CD4-positive, alpha-beta T cell treated with Interleukin-2 at 100 ng/mL for 4 hours (primary cell): ENCODE data around the gene ZNF106.

Experiments used
- DNase-seq: peaks from one replicate; pipeline ENCODE4 v3.0.0-alpha.2; 2020; ENCODE audit warnings: low spot score

Gene ZNF106

DNA sequence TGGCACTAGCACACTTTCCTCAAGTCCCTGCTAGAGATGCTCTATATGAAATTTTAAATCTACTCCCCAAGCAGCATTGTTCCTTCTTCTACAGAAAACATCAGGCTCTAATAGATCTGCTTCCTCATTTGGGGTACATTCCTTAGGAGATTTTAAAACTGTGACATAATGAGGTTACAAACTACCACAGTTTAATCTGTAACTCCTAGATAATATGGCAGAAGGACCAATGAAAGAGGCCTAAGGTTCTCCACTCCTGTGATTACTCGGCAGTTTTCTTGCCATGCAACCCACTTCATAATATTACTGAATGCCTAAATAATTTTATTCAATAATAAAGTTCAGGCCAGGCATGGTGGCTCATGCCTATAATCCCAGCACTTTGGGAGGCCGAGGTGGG, 16.1 kb downstream of the ZNF106 start:
- DNase-seq, result no peak

DNA sequence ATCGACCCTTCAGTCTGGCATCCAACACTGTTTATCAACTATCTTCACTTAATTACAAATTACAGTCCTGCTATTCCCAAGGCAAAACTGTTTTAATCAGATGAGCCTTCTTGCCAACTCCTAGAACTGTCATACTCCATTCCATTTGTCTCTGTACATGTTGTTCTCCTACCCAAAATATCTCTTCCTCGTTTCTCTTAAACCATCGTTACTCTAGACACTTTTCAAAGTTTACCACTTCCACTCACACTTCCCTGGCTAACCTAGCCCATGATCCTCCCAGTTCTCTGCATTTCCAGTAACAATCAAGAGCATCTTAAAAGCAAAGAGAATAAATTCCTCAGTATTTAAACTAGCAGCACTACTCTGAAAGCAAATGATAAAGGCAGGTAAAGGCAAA, 19.9 kb downstream of the ZNF106 start:
- no peak for DNase-seq

DNA sequence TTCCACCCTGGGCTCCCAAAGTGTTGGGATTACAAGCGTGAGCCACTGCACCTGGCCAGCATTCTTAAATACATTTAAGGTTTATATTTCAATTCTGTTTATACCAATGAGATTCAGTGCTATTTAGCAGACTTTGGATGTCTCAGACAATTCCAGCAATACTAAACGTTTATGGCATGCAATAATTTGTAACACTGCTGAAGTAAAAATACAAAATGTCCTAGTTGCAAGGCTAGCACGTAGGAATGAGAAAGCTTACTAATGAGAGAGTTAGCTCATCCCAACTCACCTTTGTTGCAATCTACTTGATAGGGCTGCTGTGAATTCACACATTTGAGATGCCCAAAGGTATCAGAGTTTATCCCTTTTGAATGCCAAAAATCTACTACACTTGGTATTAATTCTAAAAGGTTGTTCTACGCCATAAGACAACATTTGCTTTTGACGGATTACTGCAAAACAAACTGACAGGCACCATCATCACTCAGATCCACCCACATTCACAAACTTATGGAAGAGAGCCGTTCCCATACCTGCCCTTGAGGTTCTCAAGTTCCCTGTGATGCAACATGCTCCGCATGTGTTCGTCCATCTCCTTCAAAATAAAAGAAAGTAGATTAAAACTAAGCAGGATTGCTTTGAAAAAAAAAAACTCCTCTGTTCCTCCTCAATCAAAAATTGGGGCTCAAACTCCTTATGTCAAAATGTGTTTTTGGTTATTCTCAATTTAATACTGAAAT, 25.3 kb downstream of the ZNF106 start:
- no peak for DNase-seq

DNA sequence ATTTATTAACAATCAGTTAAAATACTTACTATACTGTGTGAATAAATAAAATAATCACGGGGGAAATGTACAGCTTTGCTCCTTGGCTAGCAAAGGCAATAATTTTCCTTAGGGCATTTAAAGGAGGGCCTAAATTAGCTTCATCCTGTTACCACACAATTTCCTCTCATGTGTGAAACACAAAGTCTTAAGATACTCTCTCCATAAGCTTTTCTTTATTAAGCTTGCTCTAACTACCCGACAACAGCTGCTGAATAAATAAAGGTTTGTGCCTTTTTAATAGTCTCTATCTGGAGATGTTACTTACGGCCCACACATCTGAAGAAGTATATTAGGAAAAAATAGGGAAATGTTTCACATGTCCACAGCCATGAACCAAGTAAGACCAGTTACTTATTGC, 29.7 kb downstream of the ZNF106 start:
- no peak for DNase-seq

DNA sequence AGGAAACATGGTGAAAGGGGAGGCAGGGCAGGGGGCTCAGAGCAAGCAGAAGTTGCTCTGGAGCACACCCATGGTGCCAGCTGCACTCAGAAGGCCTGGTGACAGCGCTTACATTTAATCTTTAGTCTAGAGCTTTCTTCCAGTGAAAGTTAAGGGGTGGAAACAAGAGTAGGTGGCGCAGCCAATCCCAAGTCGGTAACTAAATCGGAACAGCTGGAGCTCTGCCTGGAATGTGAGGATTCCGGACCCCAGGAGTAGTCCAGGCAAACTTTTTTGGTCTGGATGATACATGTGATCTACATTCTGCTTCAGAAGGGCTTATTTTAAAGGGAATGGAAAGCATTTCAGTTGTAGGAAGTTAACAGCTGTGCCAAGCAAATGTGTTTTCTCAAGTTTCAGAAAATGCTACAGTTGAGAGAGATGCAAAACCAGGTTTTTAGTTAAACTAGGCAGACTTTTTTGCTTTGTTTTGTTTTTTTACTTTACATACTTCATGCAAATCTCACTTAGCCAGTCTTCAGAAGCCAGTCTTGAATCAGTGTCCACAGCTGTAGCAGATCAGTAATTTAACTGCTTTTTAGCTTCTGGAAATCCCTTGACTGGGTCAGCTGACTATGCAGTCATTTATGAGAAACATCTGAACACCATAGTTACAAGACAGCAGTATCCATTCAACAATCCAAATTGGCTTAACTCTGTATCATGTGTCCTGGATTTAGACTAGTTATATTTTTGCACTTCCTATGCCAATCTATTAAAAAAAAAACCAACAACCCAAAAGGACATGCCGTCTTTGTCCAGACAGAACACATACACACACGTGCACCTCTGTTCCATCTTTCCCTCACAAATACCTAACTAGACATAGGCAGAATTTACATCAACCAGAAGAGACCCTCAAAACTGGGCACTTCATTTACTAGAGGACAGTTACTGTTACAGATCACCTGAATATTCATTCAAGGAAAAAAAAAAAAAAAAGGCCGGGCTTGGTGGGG, 33.2 kb downstream of the ZNF106 start:
- DNase-seq, result no peak

DNA sequence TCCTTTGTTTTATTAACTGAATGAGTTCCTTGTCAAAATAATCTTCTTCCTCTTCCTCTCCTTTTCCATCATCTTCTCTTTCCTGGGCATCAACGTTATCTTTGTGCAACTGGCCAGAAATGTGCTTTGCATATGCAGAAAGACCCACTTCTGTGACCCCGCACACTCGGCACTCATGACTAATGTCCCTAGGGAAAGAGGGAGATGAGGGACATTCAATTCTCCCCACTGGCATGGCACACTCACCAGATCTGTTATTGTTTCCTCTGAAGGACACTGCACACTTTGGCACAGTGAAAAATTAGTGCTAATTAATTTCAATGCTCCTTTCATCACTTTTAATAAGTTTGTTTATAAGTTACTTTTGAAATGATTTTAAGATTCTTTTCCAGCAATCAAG, 34.0 kb downstream of the ZNF106 start:
- no peak for DNase-seq

DNA sequence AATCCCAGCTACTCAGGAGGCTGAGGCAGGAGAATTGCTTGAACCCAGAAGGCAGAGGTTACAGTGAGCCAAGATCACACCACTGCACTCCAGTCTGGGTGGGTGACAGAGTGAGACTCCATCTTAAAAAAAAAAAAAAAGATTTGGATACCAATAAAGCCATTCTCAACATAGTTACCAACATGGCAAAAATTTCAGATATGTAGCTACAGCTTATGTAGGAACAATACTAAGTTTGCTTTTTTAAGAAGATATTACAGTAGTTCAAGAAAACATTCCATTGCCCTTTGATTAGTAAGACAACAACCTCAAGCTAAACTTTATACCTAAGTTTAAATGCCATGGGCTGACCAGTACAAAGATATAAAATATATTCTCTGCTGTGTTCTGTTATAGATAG, 34.4 kb downstream of the ZNF106 start:
- no peak for DNase-seq

DNA sequence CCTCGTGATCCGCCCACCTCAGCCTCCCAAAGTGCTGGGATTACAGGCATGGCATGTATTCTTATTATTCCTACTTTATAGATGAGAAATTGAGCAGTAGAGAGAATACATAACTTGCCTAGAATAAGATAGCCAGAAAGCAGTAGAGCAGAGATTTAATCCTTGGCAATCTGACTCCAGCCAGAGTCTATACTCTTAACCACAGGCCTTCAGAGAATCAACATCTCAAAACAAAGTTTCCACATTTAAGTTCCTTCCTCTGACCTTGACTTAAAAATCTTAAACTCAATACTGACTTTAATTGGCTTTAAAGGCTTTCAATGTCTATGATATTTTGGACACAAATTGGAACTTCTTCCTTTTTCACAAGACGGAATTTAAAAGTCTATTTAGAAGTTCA, 37.1 kb downstream of the ZNF106 start:
- DNase-seq, result no peak

DNA sequence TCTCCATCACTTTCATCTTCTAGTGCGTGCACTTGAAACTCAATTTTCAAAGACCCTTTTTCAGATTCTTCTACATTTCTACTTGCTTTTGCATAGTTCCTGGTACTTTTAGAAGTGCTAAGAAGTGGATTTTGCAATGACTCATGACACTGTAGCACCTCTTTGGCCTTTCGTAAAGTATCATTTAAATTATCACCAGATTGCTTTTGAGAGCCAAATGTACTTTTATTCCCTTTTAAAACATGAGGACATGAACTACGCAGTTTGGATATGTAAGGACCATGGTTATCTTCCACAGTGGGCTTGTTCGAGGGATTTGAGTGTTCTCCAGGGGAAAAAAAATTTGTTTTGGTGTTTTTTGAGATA, 40.5 kb downstream of the ZNF106 start:
- no peak for DNase-seq

DNA sequence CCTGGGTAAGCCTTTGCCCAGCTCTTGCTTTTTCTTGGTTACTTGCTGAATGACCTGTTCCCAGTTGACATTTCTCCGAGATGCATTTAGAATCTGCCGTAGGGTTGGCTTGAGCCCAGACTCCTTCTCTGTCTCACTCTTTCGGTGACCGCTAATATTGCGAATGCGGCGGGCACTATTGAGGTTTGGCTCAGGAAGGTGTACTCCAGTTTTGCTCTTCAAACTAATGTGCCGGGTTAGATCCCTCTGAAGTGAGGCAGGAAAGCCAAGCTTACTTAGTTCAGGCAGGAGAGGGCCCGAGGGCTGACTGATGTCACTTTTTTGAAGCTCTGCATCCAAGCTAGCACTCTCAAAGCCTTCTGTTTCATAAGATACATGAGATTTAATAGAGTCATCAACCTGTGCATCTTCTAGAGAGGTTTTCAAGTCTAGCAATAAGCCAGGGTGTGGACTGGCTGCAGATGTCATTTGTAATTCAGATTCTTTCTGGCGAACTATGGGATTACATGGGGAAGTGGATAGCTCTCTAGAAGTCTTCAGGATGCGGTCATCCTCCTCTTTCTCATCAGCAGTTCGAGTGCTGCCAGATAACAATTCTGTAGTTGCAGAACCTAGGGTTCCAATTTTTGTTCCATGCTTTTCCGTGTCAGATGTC, 41.0 kb downstream of the ZNF106 start:
- DNase-seq, result no peak

DNA sequence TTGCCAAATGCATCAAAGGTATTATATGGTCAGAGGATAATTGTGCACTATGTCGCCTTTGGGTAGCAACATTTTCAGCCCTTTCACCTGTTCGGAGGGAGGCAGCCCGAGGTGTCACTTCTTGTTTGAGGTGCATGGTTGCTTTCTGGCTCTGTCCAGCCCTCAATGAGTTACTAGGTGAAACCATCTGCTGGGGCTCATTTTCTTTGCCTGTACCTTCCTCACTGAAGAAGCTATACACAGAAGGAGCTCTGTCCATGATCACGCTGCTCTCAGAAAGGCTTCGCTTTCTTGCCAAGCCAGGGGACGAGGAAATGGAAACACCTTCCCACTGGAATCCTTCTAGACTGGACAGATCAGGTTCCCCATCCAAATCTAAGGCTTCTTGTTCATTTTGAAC, 42.7 kb downstream of the ZNF106 start:
- no peak for DNase-seq

DNA sequence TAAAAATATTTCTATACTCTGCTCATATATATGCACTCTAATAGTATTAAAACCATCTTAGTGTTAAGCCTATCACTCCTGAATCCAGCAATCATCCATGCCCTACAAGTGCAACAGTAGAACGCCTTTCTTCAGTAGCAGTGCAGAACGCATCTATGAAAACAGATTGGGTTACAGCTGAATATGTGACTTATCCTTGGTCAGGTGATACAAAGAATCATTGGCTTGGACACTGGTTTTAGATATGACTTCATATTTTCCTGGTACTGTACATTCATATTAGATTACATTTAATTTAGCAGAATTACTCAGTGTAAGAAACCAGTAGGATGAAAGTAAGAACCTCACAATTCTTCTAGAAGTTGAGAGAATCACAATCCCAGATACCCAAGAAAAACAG, 43.3 kb downstream of the ZNF106 start:
- no peak for DNase-seq

DNA sequence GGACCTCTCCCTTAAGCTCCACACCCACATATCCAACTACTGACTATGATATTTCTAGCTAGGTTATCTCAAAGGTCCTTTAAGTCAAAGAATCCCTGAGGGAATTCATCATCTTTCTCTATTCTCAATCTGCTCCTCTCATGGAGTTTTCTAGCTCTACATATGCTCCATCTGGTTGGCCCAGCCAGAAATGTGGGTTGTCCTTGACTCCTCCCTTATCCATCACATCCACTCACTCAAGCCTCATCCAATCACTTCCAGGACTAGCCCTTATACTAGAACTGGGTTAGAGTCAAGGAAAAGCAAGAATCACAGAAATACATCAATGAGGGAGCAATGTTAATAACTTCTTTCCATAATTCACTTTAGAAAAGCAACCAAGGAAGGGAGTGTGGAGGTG, 45.4 kb downstream of the ZNF106 start:
- no peak for DNase-seq

DNA sequence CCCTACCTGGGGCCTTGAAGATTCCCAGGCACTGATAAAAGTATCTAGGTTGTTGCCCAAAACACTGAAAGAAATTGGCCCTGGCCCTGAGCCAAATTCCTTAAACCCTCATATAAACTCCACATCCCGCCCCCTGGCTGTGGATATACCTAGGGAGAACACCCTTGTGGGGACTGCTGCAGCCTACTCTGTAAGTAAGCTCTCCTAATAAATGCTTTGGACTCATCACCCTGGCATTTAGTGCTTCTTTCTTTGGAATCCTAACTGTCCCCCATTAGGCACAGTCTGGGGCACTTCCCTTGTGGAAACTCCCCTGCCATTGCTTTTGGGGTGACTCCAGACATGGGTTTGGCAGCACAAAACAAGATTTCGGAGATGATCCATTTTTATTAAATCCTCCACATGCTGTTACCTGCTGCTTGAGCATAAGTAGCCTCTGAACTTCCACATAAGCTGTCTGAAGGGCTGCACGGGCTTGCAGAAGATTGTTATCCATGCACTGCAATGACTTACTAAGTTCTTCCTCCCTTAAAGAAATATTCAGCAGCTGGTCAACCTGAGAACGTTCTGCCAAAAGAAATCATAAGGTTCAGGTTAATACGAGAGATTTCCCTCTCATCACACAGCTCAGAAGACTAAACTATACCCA, 46.4 kb downstream of the ZNF106 start:
- DNase-seq, result no peak

DNA sequence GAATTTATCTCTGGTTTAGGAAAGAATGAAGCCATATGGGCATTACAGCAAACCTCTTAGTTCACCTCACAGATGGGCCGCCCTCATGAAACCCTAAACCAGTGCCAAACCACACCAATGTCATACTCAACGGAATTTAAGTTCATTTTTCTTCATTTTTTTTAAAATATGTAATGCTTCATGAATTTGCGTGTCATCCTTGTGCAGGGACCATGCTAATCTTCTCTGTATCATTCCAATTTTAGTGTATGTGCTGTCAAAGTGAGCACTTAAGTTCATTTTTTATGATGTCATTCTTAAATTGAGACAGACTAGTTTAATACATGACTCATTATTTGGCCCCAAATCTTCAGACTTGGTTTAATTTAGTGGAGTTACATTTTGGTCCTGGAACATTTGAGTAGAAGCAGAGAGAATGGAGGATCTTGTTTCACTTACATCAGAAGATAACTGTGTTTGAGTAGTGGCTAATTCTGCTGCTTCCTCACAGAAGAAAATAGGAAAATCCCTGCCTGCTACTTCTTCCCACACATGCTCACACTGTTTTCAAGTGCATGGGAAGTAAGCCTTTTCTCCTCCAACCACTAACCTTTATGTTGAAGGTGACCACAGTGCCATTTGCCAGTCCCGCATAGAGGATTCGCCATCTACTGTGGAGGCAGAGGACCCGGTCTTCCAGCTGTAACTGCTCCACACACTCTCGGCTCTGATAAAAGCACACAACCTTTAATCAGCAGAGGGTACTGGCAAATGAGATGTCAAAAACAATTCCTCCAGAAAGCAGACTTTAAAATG, 63.3 kb downstream of the ZNF106 start:
- DNase-seq, result no peak

DNA sequence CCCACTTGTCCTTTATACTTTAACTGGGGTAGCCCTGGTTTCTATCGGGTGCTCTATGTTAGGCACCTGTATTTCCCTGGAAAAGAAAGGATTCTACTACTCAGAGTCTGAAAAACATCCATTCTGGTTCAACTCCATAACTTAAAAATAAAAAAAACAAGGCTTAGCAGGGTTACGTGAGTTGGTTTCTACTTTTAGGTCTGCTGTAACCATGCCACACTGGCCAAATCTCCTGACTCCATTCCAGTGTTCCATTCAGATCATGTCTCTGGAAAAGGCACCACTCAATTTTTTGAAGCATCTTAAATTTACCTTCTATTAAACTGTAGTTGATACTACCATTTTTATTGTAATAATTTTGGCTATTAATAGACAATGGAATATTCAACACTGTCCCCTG, 69.6 kb downstream of the ZNF106 start:
- DNase-seq, result no peak

DNA sequence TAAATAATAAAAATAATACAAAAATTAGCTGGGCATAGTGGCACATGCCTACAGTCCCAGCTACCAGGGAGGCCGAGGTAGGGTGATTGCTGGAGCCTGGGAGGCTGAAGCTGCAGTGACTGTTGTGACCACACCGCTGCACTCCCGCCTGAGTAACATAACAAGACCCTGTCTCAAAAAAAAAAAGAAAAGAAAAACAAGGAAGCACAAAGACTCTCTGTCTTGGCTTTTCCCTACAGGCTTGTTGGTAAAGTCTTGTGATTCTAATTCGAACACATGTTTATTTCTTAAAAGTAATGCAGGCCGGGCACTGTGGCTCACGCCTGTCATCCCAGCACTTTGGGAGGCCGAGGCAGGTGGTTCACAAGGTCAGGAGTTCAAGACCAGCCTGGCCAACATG, 71.6 kb downstream of the ZNF106 start:
- no peak for DNase-seq

DNA sequence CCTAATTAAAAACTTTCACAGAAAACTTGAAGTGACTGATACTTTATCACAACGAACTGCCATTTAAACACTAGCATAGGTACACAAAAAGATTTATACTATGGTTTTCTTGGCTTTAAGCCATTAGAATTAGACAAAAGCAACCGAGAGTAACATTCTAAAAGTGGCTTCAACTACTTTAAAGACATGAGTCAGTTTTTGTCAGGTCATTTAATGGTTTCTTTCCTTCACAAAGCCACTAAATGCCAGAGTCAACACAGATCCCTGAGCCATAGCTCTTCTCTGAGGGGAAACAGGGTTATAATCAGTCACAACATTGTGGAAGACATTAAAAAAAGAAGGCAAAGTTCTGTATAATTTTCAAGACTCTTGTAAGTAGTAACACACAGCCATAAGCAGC, 77.0 kb downstream of the ZNF106 start:
- no peak for DNase-seq

DNA sequence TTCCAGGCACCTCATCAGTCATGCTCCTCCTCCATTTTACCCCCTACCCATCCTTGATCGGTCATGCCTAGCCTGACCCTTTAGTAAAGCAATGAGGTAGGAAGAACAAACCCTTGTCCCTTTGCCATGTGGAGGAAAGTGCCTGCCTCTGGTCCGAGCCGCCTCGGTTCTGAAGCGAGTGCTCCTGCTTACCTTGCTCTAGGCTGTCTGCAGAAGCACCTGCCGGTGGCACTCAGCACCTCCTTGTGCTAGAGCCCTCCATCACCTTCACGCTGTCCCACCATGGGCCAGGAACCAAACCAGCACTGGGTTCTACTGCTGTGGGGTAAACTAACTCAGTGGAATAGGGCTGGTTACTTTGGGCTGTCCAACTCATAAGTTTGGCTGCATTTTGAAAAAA, 79.1 kb downstream of the ZNF106 start:
- no peak for DNase-seq

DNA sequence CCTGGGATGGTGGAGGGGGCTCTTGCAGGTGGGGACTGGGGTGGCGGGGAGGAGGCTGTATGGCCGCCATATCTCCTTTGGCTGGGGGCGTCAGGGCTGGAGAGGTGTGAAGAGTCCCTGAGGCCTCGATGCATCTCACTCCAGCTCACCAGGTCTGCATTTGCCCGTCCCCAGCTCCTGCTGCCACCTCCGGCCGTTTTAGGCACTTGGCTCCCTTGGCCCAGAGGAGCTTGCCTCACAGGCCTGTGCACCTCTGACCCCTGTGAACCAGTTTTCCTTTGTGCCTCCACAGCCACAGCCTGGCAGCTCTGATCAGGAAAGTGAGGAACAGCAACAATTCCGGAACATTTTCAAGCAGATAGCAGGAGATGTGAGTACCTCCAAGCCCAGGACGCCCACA, 81.9 kb downstream of the ZNF106 start:
- no peak for DNase-seq

DNA sequence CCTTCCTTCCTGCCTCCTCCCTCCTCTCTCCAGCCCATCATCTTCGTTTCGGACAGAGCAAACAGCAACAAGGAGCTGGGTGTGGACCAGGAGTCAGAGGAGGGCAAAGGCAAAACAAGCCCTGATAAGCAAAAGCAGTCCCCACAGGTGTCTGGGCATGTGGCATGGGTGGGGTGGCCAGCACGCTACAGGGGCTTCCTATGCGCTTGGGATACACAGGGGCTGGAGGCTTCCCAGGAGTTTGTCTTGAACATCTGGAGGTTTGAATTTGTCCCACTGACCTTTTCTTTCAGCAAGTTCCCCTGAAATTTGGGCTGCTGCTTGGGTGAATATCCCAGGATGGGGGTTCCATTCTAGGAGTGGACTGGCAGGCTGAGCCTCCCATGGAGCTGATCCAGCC, 82.8 kb downstream of the ZNF106 start:
- DNase-seq, result no peak
